HG03196 (cell line): ENCODE results near the gene TLCD4.
"Not testable (repeated sequence)": the region's sequence is repeated elsewhere in the genome, so short reads cannot be mapped to it uniquely, and the experiment has no call there.

Source experiments
- ATAC-seq: cut with Tn5 transposase; IDR thresholded peaks from one replicate; pipeline ENCODE4 v1.9.1; 2021; ENCODE audit not compliant: unreplicated experiment

The TLCD4 gene

DNA sequence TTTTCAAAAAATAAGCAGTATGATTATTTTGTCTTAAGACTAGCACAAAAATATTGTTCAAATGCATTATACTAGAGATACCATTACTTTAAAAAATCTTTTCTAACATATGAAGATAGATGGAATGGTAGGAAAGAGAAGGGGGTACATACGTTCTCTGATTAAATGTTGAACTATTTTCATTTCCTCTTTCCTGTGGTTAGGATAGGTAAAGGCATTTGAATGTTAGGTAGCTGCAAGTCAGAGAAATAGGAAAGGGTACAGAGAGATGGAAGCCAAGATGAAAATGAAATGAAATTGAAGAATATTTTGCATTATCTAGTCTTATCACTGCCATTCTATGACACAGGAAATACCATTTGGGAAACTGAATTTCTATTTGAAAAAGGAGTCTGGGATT lies 28.3 kb downstream of the TLCD4 start:
- no peak for ATAC-seq

DNA sequence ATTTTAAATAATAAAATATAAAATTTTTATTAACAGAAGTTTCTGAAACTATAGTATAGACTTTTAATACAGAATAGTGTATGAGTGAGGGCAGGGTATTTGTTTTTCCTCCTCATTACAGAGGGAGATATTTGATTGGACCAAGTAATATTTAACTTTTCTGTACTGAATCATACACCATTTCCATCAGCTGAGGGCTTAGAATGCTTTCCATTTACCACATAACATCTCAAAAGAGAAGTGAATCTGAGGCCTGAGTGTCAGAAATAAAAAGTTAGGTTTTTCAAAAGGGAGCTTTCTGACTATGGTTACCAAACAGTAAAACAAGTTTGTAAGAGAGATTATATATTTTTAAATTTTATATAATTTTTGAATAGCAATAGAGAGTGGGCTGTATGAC lies 29.5 kb downstream of the TLCD4 start:
- no peak for ATAC-seq

DNA sequence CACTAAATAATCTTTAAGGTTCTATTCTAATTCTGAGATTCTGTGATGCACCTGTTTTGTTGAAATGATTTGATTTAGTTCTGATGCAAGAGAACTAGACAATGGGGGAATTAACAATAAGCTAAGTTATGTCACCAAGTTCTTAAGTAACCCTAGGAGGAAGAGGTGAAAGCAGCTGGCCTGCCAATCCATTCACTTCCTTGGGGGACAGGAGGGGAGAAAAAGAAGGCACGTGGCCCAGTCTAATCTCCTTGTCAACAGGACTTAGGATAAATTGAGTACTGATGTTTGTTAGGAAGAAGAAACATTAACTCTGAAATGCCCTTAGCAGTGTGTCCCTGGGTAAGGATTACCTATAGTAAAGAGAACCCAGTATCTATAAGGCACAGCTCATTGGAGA lies 36.9 kb downstream of the TLCD4 start:
- no peak for ATAC-seq

DNA sequence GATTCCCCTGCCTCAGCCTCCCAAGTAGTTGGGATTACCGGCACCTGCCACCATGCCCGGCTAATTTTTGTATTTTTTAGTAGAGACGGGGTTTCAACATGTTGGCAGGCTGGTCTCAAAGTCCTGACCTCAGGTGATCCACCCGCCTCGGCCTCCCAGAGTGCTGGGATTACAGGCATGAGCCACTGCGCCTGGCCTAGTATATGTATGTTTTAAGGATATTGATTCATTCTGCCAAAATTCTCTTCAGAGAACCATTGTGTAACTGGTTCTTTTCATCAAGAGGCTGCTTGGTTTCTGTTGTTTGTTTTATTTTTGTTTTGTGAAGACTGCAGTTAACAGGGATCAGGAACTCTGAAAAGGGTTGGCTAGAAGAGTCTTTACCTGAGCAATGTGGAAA lies 48.4 kb downstream of the TLCD4 start:
- not testable (repeated sequence) for ATAC-seq
